ENCODE data around the gene IL1RAPL2.
"Not testable (repeated sequence)": the region's sequence is repeated elsewhere in the genome, so short reads cannot be mapped to it uniquely, and the experiment has no call there.

IL1RAPL2 gene

GRCh38 chrX:105645667-105646357, 1079.8 kb downstream of the IL1RAPL2 start:
- DNase-seq = no peak

DNA sequence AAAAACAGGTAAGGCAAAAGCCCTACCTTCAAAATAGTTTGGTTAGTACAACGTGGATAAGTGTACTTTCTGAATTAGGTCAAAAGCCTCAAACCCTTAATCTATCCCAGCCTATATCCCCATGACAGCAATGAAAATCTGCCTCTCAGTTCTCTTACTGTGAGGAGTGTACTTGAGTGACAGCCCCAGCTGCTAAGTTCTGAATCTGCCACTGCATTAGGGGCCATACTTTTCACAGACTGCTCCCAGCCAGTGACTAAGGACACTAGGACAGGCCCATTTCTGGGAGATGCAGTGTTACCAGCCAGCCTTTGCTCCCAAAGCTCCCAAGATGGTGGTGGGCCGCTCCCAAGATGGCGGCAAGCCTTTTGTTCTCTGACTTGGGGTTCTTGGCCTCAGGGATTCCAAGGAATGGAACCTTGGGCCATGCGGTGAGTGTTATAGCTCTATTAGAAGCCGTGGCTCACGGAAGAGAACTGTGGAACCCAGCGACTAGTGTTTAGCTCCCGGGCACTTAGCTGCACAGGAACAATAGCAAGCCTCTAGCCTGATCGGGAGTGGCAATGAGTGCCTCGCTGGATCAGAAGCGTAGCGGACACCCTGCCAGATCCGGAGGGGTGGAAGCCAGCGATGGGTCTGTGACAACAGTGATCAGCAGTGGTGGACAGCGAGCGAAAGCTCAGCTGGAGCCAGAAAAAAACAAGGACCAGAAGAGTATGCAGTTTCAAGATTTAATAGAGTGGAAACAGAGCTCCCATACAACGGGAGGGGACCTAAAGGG, 1080.8 kb downstream of the IL1RAPL2 start:
- DNase-seq = no peak

DNA sequence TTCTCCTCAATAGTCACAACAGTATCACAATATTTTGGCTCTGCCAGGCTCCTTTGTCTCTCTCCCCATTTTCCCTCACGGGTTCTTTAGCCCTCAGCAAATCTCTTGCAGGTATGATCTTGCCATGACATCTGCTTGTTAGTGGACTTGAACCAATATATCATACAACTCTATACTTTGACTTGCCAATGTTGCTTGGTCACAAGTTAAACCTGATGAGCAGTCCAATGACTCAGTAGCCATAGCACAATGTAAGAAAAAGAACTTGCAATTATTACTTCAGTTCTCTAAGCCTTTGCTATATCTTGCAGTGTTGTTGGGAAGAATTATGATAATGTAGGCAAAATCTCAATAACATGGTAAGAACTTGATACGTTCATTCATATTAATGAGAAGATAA, 1081.8 kb downstream of the IL1RAPL2 start:
- no peak for DNase-seq

- no peak for DNase-seq
Observed at GRCh38 chrX:105648732-105649131, 1082.7 kb downstream of the IL1RAPL2 start.

GRCh38 chrX:105650577-105650976, 1084.6 kb downstream of the IL1RAPL2 start:
- no peak for DNase-seq

DNA sequence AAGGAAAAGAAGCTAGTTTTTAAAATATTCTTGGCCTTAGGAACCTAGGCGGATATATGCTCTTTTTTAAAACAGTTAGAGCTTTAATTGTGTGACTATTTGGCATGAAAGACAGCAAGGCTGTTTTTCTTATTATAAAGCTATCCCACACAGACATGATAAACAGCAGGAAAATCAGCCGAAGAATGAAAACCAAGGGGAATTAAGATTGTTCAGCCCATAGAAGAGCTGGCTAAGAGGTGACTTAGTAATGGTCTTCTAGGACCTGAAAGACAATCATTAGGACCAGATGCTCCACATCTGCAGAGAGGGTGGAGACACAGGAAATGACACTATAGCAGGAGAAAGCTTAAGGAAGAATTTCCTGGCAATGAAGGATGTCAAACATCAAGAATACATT, 1085.0 kb downstream of the IL1RAPL2 start:
- DNase-seq = no peak

DNA sequence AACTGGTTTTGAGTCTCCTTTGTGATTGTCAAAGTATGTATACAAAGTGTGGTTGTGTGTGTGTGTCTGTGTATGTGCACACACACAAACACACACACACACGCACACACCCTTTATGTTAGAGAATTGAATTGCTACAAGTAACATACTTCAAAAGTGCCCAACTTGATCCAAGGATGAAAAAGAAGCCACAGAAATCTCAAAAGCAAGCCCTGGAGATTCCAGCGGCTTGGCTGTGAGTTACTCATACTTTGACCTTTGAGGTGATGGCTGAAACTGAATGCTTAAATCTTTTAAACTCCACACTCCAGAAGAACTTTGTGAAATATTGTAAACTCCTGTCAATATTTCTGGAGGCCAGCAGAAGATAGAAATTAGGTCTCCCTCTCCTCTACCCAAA, 1087.9 kb downstream of the IL1RAPL2 start:
- no peak for DNase-seq

DNA sequence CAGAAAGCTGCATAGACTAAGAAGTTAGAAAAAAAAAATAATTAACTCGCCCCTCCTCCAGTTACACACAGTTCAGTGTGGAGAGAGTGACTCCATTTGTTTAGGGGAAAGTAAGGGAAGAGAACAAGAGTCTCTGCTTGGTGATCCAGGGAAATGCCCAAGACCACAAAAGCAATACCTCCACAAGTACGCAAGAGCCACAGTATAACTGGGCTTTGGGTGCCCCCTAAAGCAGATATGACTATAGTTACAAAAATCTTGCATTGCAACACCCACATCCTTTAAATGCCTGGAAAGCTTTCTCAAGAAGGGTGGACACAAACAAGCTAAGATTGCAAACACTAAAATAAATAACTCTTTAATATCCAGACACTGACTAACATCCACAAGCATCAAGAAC, 1092.1 kb downstream of the IL1RAPL2 start:
- DNase-seq = no peak

GRCh38 chrX:105662248-105662647, 1096.2 kb downstream of the IL1RAPL2 start:
- DNase-seq = no peak

- DNase-seq = no peak
Observed at GRCh38 chrX:105664243-105664642, 1098.2 kb downstream of the IL1RAPL2 start.

GRCh38 chrX:105684288-105684687, 1118.3 kb downstream of the IL1RAPL2 start:
- not testable (repeated sequence) for DNase-seq

- DNase-seq = no peak
Observed at GRCh38 chrX:105694839-105695238, 1128.8 kb downstream of the IL1RAPL2 start.

DNA sequence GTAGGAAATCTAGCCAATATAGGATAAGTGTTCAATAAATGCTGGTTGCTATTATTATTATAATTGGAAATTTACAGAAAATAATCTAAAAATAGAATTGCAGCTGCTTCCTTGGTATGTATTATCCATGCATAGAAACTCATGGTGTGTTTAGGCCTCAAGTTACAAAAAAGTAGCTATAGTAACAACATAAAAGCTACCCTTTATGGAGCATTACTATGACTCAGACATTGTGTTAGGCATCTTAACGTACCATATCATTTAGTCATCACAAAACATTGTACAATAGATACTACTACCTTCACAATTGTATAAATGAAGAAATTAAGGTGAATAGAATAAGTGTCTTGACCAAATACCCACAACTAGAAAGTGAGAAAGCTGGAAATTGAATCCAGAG, 1129.5 kb downstream of the IL1RAPL2 start:
- DNase-seq = no peak

DNA sequence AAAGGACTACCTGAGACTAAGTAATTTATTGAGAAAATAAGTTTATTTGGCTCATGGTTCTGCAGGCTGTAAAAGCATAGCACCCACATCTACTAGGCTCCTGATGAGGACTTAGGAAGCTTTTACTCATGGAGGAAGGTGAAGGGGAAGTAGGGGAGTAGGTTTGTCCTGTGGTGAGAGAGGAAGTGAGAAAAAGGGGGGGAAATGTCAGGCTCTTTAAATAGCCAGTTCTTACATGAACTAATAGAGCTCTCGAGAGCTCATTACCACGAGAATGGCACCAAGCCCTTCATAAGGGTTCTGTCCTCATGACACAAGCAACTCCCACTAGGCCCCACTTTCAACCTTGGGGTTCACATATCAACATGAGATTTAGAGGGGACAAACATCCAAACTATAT, 1130.9 kb downstream of the IL1RAPL2 start:
- DNase-seq = no peak

- no peak for DNase-seq
Observed at GRCh38 chrX:105697984-105698781, 1132.2 kb downstream of the IL1RAPL2 start.

GRCh38 chrX:105700331-105700730, 1134.3 kb downstream of the IL1RAPL2 start:
- DNase-seq = no peak

- DNase-seq = no peak
Observed at GRCh38 chrX:105701310-105702052, 1135.5 kb downstream of the IL1RAPL2 start.

DNA sequence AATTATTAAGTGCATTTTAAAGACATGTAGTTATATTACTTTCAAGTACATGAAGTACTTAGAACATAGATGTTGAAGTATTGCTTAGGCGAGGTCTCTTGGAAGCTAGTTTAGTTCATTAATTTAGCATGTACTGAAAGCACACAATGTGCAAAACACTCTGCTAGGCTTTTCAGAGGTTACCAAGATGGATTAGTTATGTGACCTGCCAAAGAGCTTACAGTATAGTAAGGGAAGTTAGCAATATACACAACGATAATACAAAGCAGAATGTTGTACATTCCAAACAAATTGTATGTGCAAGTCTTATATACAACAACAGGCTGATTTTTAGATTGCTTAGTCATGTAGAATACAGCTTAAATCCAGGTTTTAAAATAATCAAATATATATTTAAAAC, 1137.9 kb downstream of the IL1RAPL2 start:
- no peak for DNase-seq

GRCh38 chrX:105706041-105706440, 1140.0 kb downstream of the IL1RAPL2 start:
- no peak for DNase-seq

DNA sequence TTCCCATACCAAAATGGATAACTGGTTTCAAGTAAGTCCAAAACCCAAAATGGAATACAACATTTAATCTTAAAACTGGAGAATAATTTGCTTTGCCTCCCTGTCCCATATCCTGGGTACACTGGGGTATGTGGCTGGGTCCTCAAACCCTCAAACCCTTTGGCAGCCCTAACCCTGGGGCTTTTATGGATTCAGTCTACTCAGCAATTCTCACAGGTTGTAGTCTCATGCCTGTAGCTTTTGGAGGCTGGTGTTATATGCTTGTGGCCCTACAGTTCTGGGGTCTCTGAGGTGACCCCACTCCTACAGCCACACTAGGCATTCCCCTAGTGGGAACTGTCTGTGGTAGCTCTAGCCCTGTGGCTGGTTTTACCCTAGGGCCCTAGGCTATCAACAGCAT, 1145.8 kb downstream of the IL1RAPL2 start:
- DNase-seq = no peak

DNA sequence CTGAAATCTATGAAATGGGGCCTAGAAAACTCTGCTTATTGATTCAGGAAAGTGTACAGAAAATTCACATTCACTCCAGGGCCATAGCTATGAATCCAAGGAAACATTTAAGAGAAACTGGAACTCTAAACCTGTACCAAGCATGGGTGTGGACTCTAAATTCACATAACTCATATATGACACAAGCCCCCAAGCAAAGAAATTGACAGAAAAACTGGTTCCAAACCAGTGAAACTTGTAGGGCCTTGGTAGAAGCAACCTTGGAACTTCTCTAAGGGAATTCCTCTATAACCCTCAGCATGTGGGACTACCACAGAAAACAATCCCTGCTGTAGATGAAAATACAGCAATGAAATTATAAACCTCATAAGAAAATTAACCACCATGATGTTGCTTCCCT, 1149.7 kb downstream of the IL1RAPL2 start:
- no peak for DNase-seq

DNA sequence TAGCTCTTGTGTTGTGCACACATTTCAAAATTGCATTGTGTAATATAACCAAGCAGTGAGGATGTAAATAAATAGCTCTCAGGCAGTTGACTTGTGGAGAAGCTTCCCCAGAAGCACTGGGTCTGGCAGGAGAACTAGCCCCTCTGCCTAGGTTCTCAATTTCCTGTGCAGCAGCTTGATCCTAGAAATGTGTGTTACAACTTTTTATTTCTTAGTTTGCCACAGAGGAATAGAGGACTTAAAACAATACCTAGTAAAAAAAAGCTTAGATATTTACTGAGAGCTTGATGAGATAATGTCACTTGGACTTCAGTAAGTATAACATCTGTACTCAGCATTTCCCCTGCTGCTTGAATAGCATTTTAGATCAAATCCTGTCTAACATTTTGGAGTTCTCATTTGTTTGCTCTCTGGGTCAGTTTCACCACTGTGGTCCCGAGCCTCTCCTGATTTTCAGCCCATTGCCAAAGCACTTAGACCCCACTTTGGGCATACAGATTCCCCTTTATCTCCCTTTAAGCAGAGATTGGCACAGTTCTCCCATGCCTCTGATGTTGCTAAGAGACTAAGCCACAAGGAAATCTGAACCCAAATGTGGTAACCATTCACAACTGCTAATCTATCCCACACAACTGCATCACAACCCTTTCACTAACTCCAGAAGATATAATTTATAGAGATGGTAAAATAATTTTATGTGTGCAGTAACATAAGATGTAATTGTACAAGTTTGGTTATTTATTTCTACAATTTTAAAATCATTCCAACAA, 1158.2 kb downstream of the IL1RAPL2 start:
- no peak for DNase-seq

Measured in stimulated activated CD4-positive, alpha-beta T cell treated with anti-CD3 and anti-CD28 coated beads, Interleukin-2, amount 100 ng/mL, for 24 hours (primary cell).